GM19238 (cell line): Measurements from ENCODE around the gene EIF4B.

Experiments used
- DNase-seq: peaks from one replicate; pipeline ENCODE4 v3.0.0; 2011; ENCODE audit warnings: low spot score; ENCODE audit not compliant: insufficient read length

The EIF4B gene

GRCh38 chr12:53069621-53070410, 63.6 kb downstream of the EIF4B start:
- no peak for DNase-seq

DNA sequence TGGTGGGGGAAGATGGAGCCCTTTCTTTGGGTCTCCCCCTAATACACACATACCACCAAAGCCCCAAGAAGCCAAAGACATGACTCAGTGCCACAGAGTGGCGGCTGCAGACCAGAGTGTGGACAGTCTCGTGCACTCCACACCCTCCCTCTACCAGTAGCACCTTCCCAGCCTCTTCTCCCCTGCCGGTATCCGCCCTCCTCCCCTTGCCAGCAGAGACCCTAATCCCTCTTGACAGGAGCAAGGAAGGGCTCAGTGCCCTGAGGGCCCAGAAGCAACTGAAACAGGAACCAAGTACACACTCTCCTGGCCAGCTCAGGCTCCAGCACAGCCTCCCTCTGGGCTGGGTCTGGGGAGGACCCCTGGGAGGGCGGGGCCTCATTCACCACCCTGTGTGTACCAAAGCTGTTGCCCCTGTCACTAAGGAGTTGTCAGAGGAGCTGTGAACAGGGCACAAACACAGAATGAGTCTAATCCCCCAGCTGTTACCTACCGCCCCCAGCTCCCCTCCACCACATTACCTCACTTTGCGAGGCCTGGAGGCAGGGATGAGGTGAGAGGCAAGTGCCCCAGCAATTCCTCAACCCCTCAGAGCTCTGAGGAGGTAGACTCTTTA, 64.7 kb downstream of the EIF4B start:
- DNase-seq = no peak

DNA sequence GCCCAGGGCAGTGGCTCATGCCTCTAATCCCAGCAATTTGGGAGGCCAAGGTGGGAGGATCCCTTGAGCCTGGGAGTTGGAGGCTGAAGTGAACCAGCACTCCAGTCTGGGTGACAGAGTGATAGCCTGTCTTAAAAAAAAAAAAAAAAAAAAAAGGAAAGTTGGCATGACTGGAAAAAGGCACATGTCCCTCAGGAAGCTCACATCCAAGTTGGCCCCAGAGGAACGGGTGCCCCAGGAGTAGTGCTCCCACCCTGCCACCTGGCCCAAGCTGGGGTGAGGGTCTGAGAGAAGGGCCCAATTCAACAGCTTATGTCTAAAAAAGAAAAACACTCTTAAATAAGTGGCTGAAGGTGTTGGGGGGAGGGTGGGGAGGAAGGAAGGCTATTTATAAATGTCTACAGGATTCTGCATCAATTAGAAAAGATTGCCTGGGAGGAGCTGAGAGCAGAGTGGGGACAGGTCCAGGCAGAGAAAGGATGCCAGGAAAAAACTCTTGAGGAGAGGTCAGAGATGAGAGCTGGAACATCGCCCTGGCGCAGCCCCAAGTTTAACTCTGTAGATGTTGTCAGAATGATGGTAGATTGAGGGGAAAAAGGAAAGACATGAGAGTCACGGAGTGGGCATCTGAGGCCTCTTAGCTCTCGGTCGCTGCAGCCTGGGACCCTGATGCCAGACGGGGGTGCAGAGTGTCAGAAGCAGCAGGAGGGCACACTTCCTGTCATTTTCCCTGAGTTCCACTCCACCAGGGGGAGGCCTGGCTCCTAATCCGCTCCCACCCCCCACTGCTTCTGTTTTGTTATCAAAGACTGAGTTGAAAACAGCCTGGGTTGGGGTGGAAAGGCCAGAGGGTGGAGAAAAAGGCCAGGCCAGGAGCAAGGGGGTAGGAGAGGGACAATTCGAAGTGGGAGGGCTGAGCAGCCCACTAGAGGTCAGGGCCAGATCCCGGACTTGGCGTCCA, 65.6 kb downstream of the EIF4B start:
- no peak for DNase-seq

DNA sequence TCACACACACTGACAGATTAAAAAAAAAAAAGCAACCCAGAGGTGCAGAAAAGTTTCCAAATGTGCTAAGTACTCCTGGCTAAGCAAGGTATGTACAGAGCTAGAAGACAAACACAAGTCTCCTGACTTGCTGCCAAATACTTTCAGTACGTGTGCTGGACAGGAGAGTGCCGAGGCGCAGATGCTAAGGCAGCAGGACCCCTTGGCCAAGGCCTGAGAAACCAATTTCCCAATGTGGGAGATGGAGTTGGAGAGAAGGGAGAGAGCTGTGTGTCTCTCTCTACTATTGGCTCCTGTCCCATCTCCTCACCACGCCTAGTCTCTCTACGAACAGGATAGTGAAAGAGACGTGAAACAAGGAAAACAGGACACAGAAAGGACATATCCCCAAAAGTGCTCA, 67.6 kb downstream of the EIF4B start:
- no peak for DNase-seq

- no peak for DNase-seq
Observed at GRCh38 chr12:53074283-53074998, 68.2 kb downstream of the EIF4B start.

GRCh38 chr12:53074999-53075370, 68.7 kb downstream of the EIF4B start:
- DNase-seq = no peak

DNA sequence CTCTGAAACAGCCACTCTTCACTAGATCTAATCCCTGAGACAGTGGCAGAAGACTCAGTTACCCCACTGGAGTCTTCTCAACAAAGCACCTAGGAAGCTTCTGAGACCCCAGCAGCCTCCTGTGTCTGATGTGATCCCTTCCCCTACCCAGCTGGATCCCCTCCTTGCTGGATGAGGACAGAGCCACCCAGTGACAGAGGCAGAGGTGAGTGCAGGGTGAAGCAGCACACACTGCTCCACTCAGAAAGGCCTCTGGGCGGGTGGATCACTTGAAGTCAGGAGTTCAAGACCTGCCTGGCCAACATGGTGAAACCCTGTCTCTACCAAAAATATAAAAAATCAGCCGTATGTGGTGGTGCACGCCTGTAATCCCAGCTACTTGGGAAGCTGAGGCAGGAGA, 70.2 kb downstream of the EIF4B start:
- no peak for DNase-seq

- no peak for DNase-seq
Observed at GRCh38 chr12:53077030-53077429, 70.8 kb downstream of the EIF4B start.

GRCh38 chr12:53078425-53079225, 72.4 kb downstream of the EIF4B start:
- DNase-seq = no peak

GRCh38 chr12:53079226-53080117, 73.2 kb downstream of the EIF4B start, which contains the start of gene SPRYD3:
Gene SPRYD3 (minus strand): TSS chr12:53079390. CDS start chr12:53079333, 57 bp downstream.
- peak; percentile 100 for DNase-seq

DNA sequence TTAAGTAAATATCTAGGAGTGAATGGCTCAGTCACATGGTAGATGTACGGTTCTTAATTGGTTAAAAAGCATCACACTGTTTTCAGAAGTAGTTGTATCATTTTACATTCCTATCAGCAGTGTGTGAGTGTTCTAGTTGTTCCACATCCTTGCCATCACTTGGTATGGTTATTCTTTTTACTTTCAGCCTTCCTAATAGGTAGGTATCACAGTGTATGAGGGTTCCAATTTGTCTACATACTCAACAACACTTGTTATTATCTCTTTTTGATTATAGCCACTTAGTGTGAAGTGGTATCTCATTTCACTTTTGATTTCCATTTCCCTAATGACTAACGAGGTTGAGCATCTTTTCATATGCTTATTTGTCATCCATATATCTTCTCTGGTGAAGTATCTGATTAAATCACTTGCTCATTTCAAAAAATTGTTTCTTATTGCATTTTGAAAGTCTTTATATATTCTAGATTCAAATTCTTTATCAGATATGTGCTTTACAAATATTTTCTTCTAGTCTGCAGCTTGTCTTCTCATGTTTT, 76.5 kb downstream of the EIF4B start:
- DNase-seq = no peak

DNA sequence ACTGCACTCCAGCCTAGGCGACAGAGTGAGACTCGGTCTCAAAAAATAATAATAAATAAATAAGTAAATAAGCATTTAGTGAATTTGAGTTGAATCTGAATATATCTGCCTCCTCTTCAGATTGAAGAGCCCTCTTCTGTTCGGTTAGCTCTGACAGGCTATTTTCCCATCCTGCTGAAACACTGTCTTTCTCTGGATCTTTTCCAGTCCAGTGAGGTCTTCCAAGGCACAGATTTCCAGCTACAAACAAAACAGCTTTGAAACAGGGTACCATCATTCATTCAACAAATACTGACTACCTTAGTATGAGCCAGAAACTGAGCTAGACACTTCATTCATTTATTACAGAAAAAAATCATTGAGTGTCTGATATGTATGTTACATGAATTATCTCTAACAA, 80.1 kb downstream of the EIF4B start:
- no peak for DNase-seq

GRCh38 chr12:53090105-53090504, 83.8 kb downstream of the EIF4B start:
- no peak for DNase-seq

DNA sequence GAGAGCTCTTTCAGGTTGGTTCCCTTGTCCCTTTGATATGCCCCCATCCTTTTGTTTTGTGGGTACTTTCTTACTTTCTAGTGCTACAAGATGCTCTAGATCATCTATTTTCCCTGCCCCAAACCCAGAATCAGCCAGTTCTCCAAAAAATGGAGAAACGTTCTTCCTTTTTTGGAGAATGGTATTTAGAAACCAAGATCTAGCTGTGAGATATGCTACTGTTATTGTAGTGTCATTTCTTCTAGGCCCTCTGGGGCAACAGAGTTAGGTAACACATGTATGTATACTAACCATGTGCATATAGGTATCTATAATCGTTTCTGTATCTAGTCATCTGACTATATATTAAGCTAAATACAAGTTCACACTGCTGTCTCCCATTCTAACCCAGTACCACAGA, 84.3 kb downstream of the EIF4B start:
- no peak for DNase-seq

- DNase-seq = no peak
Observed at GRCh38 chr12:53091756-53092155, 85.5 kb downstream of the EIF4B start.
